ENCODE data around the gene SHOX. TPM values are rescaled to one million over a fixed set of nuclear protein-coding genes. Genes with fewer than 3 reads are reported as not detected.
"Not testable (repeated sequence)": the region's sequence is repeated elsewhere in the genome, so short reads cannot be mapped to it uniquely, and the experiment has no call there.

Gene SHOX
- total RNA-seq, 1 donor from 2014 or later = not detected

GRCh38 chrX:623599-624315, 6.8 kb upstream of the SHOX start:
- no peak overlapping the region for H3K4me3 Mint-ChIP-seq
- TF ChIP-seq CTCF (IDR thresholded peaks at IDR 0.05) = no peak

GRCh38 chrX:625137-625691, 5.4 kb upstream of the SHOX start:
- no peaks in the 10 kb centered on the region for H3K36me3 Mint-ChIP-seq (ENCODE audit: low read depth)
- intact Hi-C loops (cut with micrococcal nuclease) = no loop called here
- DNase-seq (no peak), ATAC-seq (ENCODE audit: low read depth) (no peak)
- H3K4me1 Mint-ChIP-seq = peaks cover 7% of the 10 kb centered on the region
- no peak overlapping the region for H3K4me3 Mint-ChIP-seq
- POLR2A ChIA-PET = no interaction called here
- peaks cover 48% of the 10 kb centered on the region for H3K27me3 Mint-ChIP-seq
- H3K27ac Mint-ChIP-seq = no peak overlapping the region
- no peak for TF ChIP-seq CTCF (IDR thresholded peaks at IDR 0.05)
- peaks cover 7% of the 10 kb centered on the region for H3K9me3 Mint-ChIP-seq
- CTCF ChIA-PET = no interaction called here

More at GRCh38 chrX:623599-624315, 6.8 kb upstream of the SHOX start:
- DNase-seq (no peak), ATAC-seq (ENCODE audit: low read depth) (no peak)
- POLR2A ChIA-PET = no interaction called here
- H3K4me1 Mint-ChIP-seq = peaks cover 7% of the 10 kb centered on the region
- H3K36me3 Mint-ChIP-seq (ENCODE audit: low read depth) = no peaks in the 10 kb centered on the region
- intact Hi-C loops (cut with micrococcal nuclease) = no loop called here
- CTCF ChIA-PET = no interaction called here
- peaks cover 4% of the 10 kb centered on the region for H3K9me3 Mint-ChIP-seq
- H3K27me3 Mint-ChIP-seq = peaks cover 40% of the 10 kb centered on the region
- no peak overlapping the region for H3K27ac Mint-ChIP-seq

- intact Hi-C loops (cut with micrococcal nuclease); POLR2A ChIA-PET; H3K27ac Mint-ChIP-seq; H3K4me1 Mint-ChIP-seq; H3K4me3 Mint-ChIP-seq; H3K9me3 Mint-ChIP-seq; ATAC-seq (ENCODE audit: low read depth); H3K36me3 Mint-ChIP-seq (ENCODE audit: low read depth); CTCF ChIA-PET; DNase-seq: not testable (repeated sequence)
- peaks cover 50% of the 10 kb centered on the region for H3K27me3 Mint-ChIP-seq
These were observed 4.5 kb upstream of the SHOX start for GRCh38 chrX:626047-626446.

- peaks cover 51% of the 10 kb centered on the region for H3K27me3 Mint-ChIP-seq
- H3K4me1 Mint-ChIP-seq = peaks cover 7% of the 10 kb centered on the region
- intact Hi-C loops (cut with micrococcal nuclease) = no loop called here
- H3K9me3 Mint-ChIP-seq = peaks cover 7% of the 10 kb centered on the region
- H3K36me3 Mint-ChIP-seq (ENCODE audit: low read depth) = no peaks in the 10 kb centered on the region
- CTCF ChIA-PET = no interaction called here
- H3K4me3 Mint-ChIP-seq = no peak overlapping the region
- DNase-seq (no peak), ATAC-seq (ENCODE audit: low read depth) (no peak)
- TF ChIP-seq CTCF (IDR thresholded peaks at IDR 0.05) = no peak
- POLR2A ChIA-PET = no interaction called here
- H3K27ac Mint-ChIP-seq = no peak overlapping the region
These were observed 3.7 kb upstream of the SHOX start for GRCh38 chrX:626745-627509.

- Mint-ChIP-seq H3K4me1 (peaks cover 7% of the 10 kb centered on the region), H3K4me3 (no peak overlapping the region), H3K9me3 (peaks cover 7% of the 10 kb centered on the region), H3K36me3 (ENCODE audit: low read depth) (no peaks in the 10 kb centered on the region), H3K27ac (no peak overlapping the region), H3K27me3 (peaks cover 49% of the 10 kb centered on the region)
- ATAC-seq (ENCODE audit: low read depth) (no peak), DNase-seq (no peak)
- POLR2A ChIA-PET = no interaction called here
- no peak for TF ChIP-seq CTCF (IDR thresholded peaks at IDR 0.05)
- intact Hi-C loops (cut with micrococcal nuclease) = no loop called here
- CTCF ChIA-PET = no interaction called here
These were observed 3.0 kb upstream of the SHOX start for GRCh38 chrX:627510-627981.
